HEK293 (cell line): Measurements from ENCODE around the gene SERINC2.

Source experiments
- CTCF ChIA-PET: fragments of 350-600 bp; formaldehyde crosslinking; extraction: SDS; loops from one replicate; lab custom pipeline; 2021; ENCODE audit warnings: antibody characterized with exemption; lab: Yijun Ruan, JAX
- POLR2A ChIA-PET: fragments of 300-600 bp; formaldehyde crosslinking; extraction: SDS; loops from one replicate; lab custom pipeline; 2020; ENCODE audit warnings: antibody characterized with exemption, inconsistent platforms; lab: Yijun Ruan, JAX
- H3K27ac ChIP-seq: fragments of 200-500 bp; sonication (Bioruptor generic); 2 replicates; pipeline ENCODE4 v1.5.1; 2014; ENCODE audit warnings: low read depth, low read length, control low read depth, inconsistent platforms; ENCODE audit errors: extremely low read depth
- H3K36me3 ChIP-seq, 2 experiments: fragments of 200-500 bp in 1 of 2; sonication (Bioruptor generic) in 1 of 2; 1 replicate in 1 of 2; 2 replicates in 1 of 2; pipeline ENCODE4 v1.5.1; 2014 to 2017; ENCODE audit warnings: inconsistent platforms in 2 of 2, low read length in 2 of 2; ENCODE audit not compliant: control insufficient read depth in 2 of 2, insufficient read depth in 1 of 2
- H3K4me1 ChIP-seq: fragments of 200-500 bp; sonication (Bioruptor generic); 2 replicates; pipeline ENCODE4 v1.5.1; 2014; ENCODE audit warnings: mild to moderate bottlenecking, low read length, inconsistent platforms; ENCODE audit not compliant: control insufficient read depth, insufficient read depth
- H3K4me3 ChIP-seq: 2 replicates; pipeline ENCODE4 v1.5.1; 2011; ENCODE audit warnings: low read depth, mild to moderate bottlenecking, control low read depth, low read length, moderate library complexity
- H3K9me3 ChIP-seq: fragments of 200-500 bp; sonication (Bioruptor generic); 2 replicates; pipeline ENCODE4 v1.5.1; 2014; ENCODE audit warnings: low read depth, low read length, inconsistent platforms; ENCODE audit not compliant: control insufficient read depth, insufficient read depth
- FEZF1 ChIP-seq: fragments of 450-650 bp; formaldehyde crosslinking; IDR thresholded peaks from 2 replicates; pipeline ENCODE4 v1.5.1; 2016; ENCODE audit warnings: missing biosample characterization, missing genetic modification characterization
- PRDM2 ChIP-seq: fragments of 450-650 bp; formaldehyde crosslinking; IDR thresholded peaks from 2 replicates; pipeline ENCODE4 v1.5.1; 2016; ENCODE audit warnings: missing biosample characterization, missing genetic modification characterization, borderline replicate concordance
- SETDB1 ChIP-seq: IDR thresholded peaks from one replicate; pipeline ENCODE4 v1.6.1; 2017; ENCODE audit warnings: mild to moderate bottlenecking, low read length, moderate library complexity, mixed read lengths; ENCODE audit not compliant: insufficient read length
- SP7 ChIP-seq: fragments of 450-650 bp; formaldehyde crosslinking; IDR thresholded peaks from 2 replicates; pipeline ENCODE4 v1.5.1; 2016; ENCODE audit warnings: missing biosample characterization, missing genetic modification characterization
- WT1 ChIP-seq: fragments of 450-650 bp; formaldehyde crosslinking; IDR thresholded peaks from 2 replicates; pipeline ENCODE4 v1.5.1; 2016; ENCODE audit warnings: missing biosample characterization, missing genetic modification characterization
- YY1 ChIP-seq: fragments of 450-650 bp; formaldehyde crosslinking; IDR thresholded peaks from 2 replicates; pipeline ENCODE4 v1.5.1; 2018; ENCODE audit warnings: missing biosample characterization, missing genetic modification characterization
- YY2 ChIP-seq: fragments of 450-650 bp; formaldehyde crosslinking; IDR thresholded peaks from 2 replicates; pipeline ENCODE4 v1.5.1; 2016; ENCODE audit warnings: missing biosample characterization, missing genetic modification characterization
- ZNF132 ChIP-seq: fragments of 450-650 bp; formaldehyde crosslinking; IDR thresholded peaks from 2 replicates; pipeline ENCODE4 v1.5.1; 2017; ENCODE audit warnings: missing biosample characterization, missing genetic modification characterization, borderline replicate concordance
- ZNF133 ChIP-seq: fragments of 450-650 bp; formaldehyde crosslinking; IDR thresholded peaks from 2 replicates; pipeline ENCODE4 v1.5.1; 2016; ENCODE audit warnings: missing biosample characterization, missing genetic modification characterization
- ZNF248 ChIP-seq: fragments of 450-650 bp; formaldehyde crosslinking; IDR thresholded peaks from 2 replicates; pipeline ENCODE4 v1.5.1; 2017; ENCODE audit warnings: missing biosample characterization, missing genetic modification characterization
- ZNF274 ChIP-seq, 2 experiments: fragments of 200-500 bp in 1 of 2; fragments of 450-650 bp in 1 of 2; sonication (Bioruptor generic) in 1 of 2; formaldehyde crosslinking in 1 of 2; IDR thresholded peaks; 2 replicates each; pipeline versions ENCODE4 v1.5.1 to v1.6.1; 2014 to 2016; ENCODE audit warnings: borderline replicate concordance in 1 of 2, inconsistent platforms in 1 of 2, low read length in 1 of 2, missing biosample characterization in 1 of 2, missing genetic modification characterization in 1 of 2
- ZNF280C ChIP-seq: fragments of 450-650 bp; formaldehyde crosslinking; IDR thresholded peaks from 2 replicates; pipeline ENCODE4 v1.5.1; 2016; ENCODE audit warnings: missing biosample characterization, missing genetic modification characterization
- ZNF311 ChIP-seq: fragments of 450-650 bp; formaldehyde crosslinking; IDR thresholded peaks from 2 replicates; pipeline ENCODE4 v1.5.1; 2017; ENCODE audit warnings: missing biosample characterization, missing genetic modification characterization, borderline replicate concordance
- ZNF37A ChIP-seq: fragments of 450-650 bp; IDR thresholded peaks from 2 replicates; pipeline ENCODE4 v1.5.1; 2018; ENCODE audit warnings: missing biosample characterization, missing genetic modification characterization
- ZNF416 ChIP-seq: fragments of 450-650 bp; formaldehyde crosslinking; IDR thresholded peaks from 2 replicates; pipeline ENCODE4 v1.5.1; 2016; ENCODE audit warnings: missing biosample characterization, missing genetic modification characterization
- ZNF433 ChIP-seq: fragments of 450-650 bp; formaldehyde crosslinking; IDR thresholded peaks from 2 replicates; pipeline ENCODE4 v1.5.1; 2016; ENCODE audit warnings: missing biosample characterization, missing genetic modification characterization, low read depth
- ZNF510 ChIP-seq: fragments of 450-650 bp; formaldehyde crosslinking; IDR thresholded peaks from 2 replicates; pipeline ENCODE4 v1.5.1; 2018; ENCODE audit warnings: mild to moderate bottlenecking, missing genetic modification characterization, missing biosample characterization; ENCODE audit not compliant: insufficient replicate concordance
- ZNF548 ChIP-seq: fragments of 450-650 bp; formaldehyde crosslinking; IDR thresholded peaks from 2 replicates; pipeline ENCODE4 v1.5.1; 2016; ENCODE audit warnings: missing biosample characterization, missing genetic modification characterization
- ZNF555 ChIP-seq: fragments of 450-650 bp; formaldehyde crosslinking; conservative IDR thresholded peaks from 2 replicates; pipeline ENCODE4 v1.5.1; 2017; ENCODE audit warnings: missing biosample characterization, mild to moderate bottlenecking, missing genetic modification characterization, inconsistent platforms
- ZNF654 ChIP-seq: fragments of 450-650 bp; formaldehyde crosslinking; IDR thresholded peaks from 2 replicates; pipeline ENCODE4 v1.5.1; 2016; ENCODE audit warnings: low read depth, missing biosample characterization, missing genetic modification characterization
- ZNF660 ChIP-seq: fragments of 450-650 bp; IDR thresholded peaks from 2 replicates; pipeline ENCODE4 v1.5.1; 2018; ENCODE audit warnings: missing biosample characterization, mild to moderate bottlenecking, missing genetic modification characterization
- ZNF677 ChIP-seq: fragments of 450-650 bp; IDR thresholded peaks from 2 replicates; pipeline ENCODE4 v1.5.0; 2018; ENCODE audit warnings: missing biosample characterization, mild to moderate bottlenecking, missing genetic modification characterization, moderate library complexity
- ZNF843 ChIP-seq: fragments of 450-650 bp; formaldehyde crosslinking; IDR thresholded peaks from 2 replicates; pipeline ENCODE4 v1.5.1; 2016; ENCODE audit warnings: missing biosample characterization, missing genetic modification characterization
- ZXDB ChIP-seq: fragments of 450-650 bp; formaldehyde crosslinking; IDR thresholded peaks from 2 replicates; pipeline ENCODE4 v1.5.1; 2016; ENCODE audit warnings: missing biosample characterization, missing genetic modification characterization

Gene SERINC2

GRCh38 chr1:31399976-31400375 lies 13.0 kb upstream of the SERINC2 start:
- Histone ChIP-seq H3K27ac (no peak overlapping the region), H3K4me1 (no peaks in the 10 kb centered on the region), H3K36me3 (no peaks in the 10 kb centered on the region), H3K4me3 (no peak overlapping the region), H3K9me3 (no peaks in the 10 kb centered on the region)
- ChIA-PET CTCF (interaction anchor here (0.6 kb wide), 1 partner anchor 63 kb away, joined by 3 read pairs; no protein-coding TSS in a partner anchor), POLR2A (no interaction called here)
- TF ChIP-seq YY1 (tag by site-specific recombination) = no peak
- TF ChIP-seq ZNF510 (tag by site-specific recombination) = no peak
- no peak for TF ChIP-seq ZNF132 (tag by site-specific recombination)
- no peak for TF ChIP-seq ZNF311
- TF ChIP-seq SP7 = no peak
- TF ChIP-seq ZNF37A (tag by site-specific recombination) = no peak
- no peak for TF ChIP-seq ZNF133
- no peak for TF ChIP-seq ZNF274 (IDR thresholded peaks at IDR 0.05; ENCODE audit: low read length)
- TF ChIP-seq ZNF274 (tag by site-specific recombination; IDR thresholded peaks at IDR 0.05; ENCODE audit: borderline replicate concordance) = no peak
- no peak for TF ChIP-seq ZNF248
- no peak for TF ChIP-seq ZNF433 (tag by site-specific recombination)
- TF ChIP-seq WT1 (tag by site-specific recombination) = no peak
- no peak for TF ChIP-seq SETDB1
- no peak for TF ChIP-seq ZNF654 (tag by site-specific recombination)
- no peak for TF ChIP-seq ZNF843 (tag by site-specific recombination)
- TF ChIP-seq ZNF660 (tag by site-specific recombination) = no peak
- no peak for TF ChIP-seq FEZF1 (tag by site-specific recombination)
- TF ChIP-seq ZNF416 (tag by site-specific recombination) = no peak

GRCh38 chr1:31400393-31400792 lies 12.6 kb upstream of the SERINC2 start:
- POLR2A ChIA-PET = no interaction called here
- CTCF ChIA-PET = interaction anchor here (0.6 kb wide), 1 partner anchor 62 kb away, joined by 3 read pairs; no protein-coding TSS in a partner anchor

GRCh38 chr1:31401241-31401640 lies 11.8 kb upstream of the SERINC2 start:
- Histone ChIP-seq H3K4me1 (no peaks in the 10 kb centered on the region), H3K27ac (no peak overlapping the region), H3K4me3 (no peak overlapping the region), H3K36me3 (no peaks in the 10 kb centered on the region), H3K9me3 (no peaks in the 10 kb centered on the region)
- ChIA-PET CTCF (interaction anchor here (0.7 kb wide), 1 partner anchor 350 kb away, joined by 3 read pairs; no protein-coding TSS in a partner anchor), POLR2A (no interaction called here)
- TF ChIP-seq YY2 (tag by site-specific recombination) (no peak), PRDM2 (tag by site-specific recombination) (no peak), ZXDB (tag by site-specific recombination) (no peak), ZNF548 (tag by site-specific recombination) (no peak), ZNF677 (tag by site-specific recombination) (no peak), ZNF37A (tag by site-specific recombination) (no peak)

More at GRCh38 chr1:31400393-31400792, 12.6 kb upstream of the SERINC2 start:
- Histone ChIP-seq H3K4me3 (no peak overlapping the region), H3K4me1 (no peaks in the 10 kb centered on the region)
- TF ChIP-seq ZNF555 (tag by site-specific recombination) (no peak), ZNF280C (tag by site-specific recombination) (no peak)
- TF ChIP-seq, all 188 proteins: peak for 0
- Histone ChIP-seq H3K9me3 (no peaks in the 10 kb centered on the region), H3K36me3 (no peaks in the 10 kb centered on the region), H3K27ac (no peak overlapping the region)
